GM21526 (cell line): Measurements from ENCODE around the gene FIBP.

ENCODE experiments used
- ATAC-seq: cut with Tn5 transposase; IDR thresholded peaks from one replicate; pipeline ENCODE4 v1.9.1; 2021; ENCODE audit warnings: moderate library complexity; ENCODE audit not compliant: unreplicated experiment, low FRiP score

FIBP gene

GRCh38 chr11:65891219-65892136, 3.2 kb upstream of the FIBP start:
- no peak for ATAC-seq

- ATAC-seq = peak; percentile 35
Measured at GRCh38 chr11:65890324-65891218, 2.3 kb upstream of the FIBP start, which contains the start of gene CCDC85B. Gene CCDC85B (plus strand): TSS chr11:65890673. CDS start chr11:65890784, 111 bp downstream.

GRCh38 chr11:65887723-65888162, 528 bp downstream of the FIBP start:
- ATAC-seq = peak; percentile 2

- no peak for ATAC-seq
Measured at GRCh38 chr11:65886826-65887722, 1.2 kb downstream of the FIBP start.

- no peak for ATAC-seq
Measured at GRCh38 chr11:65885808-65886536, 2.3 kb downstream of the FIBP start.

- no peak for ATAC-seq
Measured at GRCh38 chr11:65885231-65885630, 3.0 kb downstream of the FIBP start.

- ATAC-seq = no peak
Measured at GRCh38 chr11:65884716-65885092, 3.6 kb downstream of the FIBP start.

GRCh38 chr11:65883786-65884715, 4.2 kb downstream of the FIBP start:
- no peak for ATAC-seq

- no peak for ATAC-seq
Measured at GRCh38 chr11:65883058-65883761, 5.1 kb downstream of the FIBP start.

- no peak for ATAC-seq
Measured at GRCh38 chr11:65882120-65883057, 5.9 kb downstream of the FIBP start.

- ATAC-seq = no peak
Measured at GRCh38 chr11:65880844-65881421, 7.3 kb downstream of the FIBP start.

GRCh38 chr11:65880027-65880426, 8.2 kb downstream of the FIBP start:
- ATAC-seq = no peak

- no peak for ATAC-seq
Measured at GRCh38 chr11:65879617-65880016, 8.7 kb downstream of the FIBP start, which contains the start of gene CTSW. Gene CTSW (plus strand): TSS chr11:65879837. CDS start chr11:65879855, 18 bp downstream.

- ATAC-seq = peak; percentile 43
Measured at GRCh38 chr11:65873318-65874156, 14.7 kb downstream of the FIBP start.

- no peak for ATAC-seq
Measured at GRCh38 chr11:65872586-65873317, 15.5 kb downstream of the FIBP start, which contains the start of gene EFEMP2. Gene EFEMP2 (minus strand): TSS chr11:65872800. CDS start chr11:65872354, 446 bp downstream.
